ENCODE measurements around the gene SETMAR. TPM values are rescaled to one million over a fixed set of nuclear protein-coding genes. Genes with fewer than 3 reads are reported as not detected.

SETMAR gene
- polyA plus RNA-seq, 1 donor (not counting 4 experiments of a cell fraction or from before 2014, with no cell fraction given) = 12.7 TPM

DNA sequence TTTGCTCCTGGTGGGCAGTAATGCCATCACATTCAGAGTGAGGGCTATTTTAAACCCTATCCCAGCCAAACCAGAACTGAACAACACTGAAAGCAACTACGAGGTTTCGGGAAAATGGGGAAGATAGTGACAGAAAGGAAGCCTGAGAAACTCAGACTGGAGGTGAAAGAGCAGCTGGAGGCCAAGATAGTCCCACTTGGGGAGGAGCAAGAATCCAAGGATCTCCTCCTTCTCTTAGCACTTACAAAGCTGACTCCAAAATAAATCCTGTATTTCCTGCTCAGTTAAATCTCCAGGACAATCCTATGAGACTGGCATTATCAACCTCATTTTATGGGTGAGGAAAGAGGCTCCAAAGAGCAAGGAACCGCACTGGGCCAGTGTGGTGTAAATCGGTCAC is 14.1 kb upstream of the SETMAR start:
- no peaks in the 10 kb centered on the region for H4K20me1 ChIP-seq (ENCODE audit: control insufficient read depth, extremely low read depth, insufficient read depth, low read length)
- no peaks in the 10 kb centered on the region for H3K79me2 ChIP-seq (ENCODE audit: control insufficient read depth, insufficient read depth, low read length)
- H3K27ac ChIP-seq (ENCODE audit: control insufficient read depth, insufficient read depth, low read length) = no peak overlapping the region
- no peak overlapping the region for H3K4me2 ChIP-seq (ENCODE audit: control insufficient read depth, extremely low read depth, insufficient read depth, low read depth, low read length)
- no peak for TF ChIP-seq EZH2 (IDR thresholded peaks at IDR 0.05; ENCODE audit: low read length)
- TF ChIP-seq, protein P1, sequence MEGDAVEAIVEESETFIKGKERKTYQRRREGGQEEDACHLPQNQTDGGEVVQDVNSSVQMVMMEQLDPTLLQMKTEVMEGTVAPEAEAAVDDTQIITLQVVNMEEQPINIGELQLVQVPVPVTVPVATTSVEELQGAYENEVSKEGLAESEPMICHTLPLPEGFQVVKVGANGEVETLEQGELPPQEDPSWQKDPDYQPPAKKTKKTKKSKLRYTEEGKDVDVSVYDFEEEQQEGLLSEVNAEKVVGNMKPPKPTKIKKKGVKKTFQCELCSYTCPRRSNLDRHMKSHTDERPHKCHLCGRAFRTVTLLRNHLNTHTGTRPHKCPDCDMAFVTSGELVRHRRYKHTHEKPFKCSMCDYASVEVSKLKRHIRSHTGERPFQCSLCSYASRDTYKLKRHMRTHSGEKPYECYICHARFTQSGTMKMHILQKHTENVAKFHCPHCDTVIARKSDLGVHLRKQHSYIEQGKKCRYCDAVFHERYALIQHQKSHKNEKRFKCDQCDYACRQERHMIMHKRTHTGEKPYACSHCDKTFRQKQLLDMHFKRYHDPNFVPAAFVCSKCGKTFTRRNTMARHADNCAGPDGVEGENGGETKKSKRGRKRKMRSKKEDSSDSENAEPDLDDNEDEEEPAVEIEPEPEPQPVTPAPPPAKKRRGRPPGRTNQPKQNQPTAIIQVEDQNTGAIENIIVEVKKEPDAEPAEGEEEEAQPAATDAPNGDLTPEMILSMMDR (optimal IDR thresholded peaks at IDR 0.05 in 1 of 3, IDR thresholded peaks at IDR 0.05 in 1 of 3, conservative IDR thresholded peaks at IDR 0.05 in 1 of 3; ENCODE audit: extremely low read depth in 1 of 3, insufficient read depth in 2 of 3, low read length in 3 of 3) = no peak
- no peaks in the 10 kb centered on the region for H3K9me1 ChIP-seq (ENCODE audit: control insufficient read depth, extremely low read depth, insufficient read depth, low read length)
- dilution Hi-C loops (cut with MboI; ENCODE audit: extremely low pct_ligation_motif_present, low sequenced_read_pairs) = loop anchor here (25.0 kb wide), 1 partner anchor 1077 kb away; no protein-coding TSS in a partner anchor
- no peaks in the 10 kb centered on the region for H3K4me1 ChIP-seq (ENCODE audit: control insufficient read depth, extremely low read depth, insufficient read depth, low read length)
- DNase-seq (ENCODE audit: low read depth, low spot score) (no peak), FAIRE-seq (no peak)
- no peaks in the 10 kb centered on the region for H3K9me3 ChIP-seq (ENCODE audit: control insufficient read depth, low read depth, low read length)
- no peak overlapping the region for H2AFZ ChIP-seq (ENCODE audit: control insufficient read depth, low read length)
- H3K36me3 ChIP-seq (ENCODE audit: control insufficient read depth in 2 of 2, extremely low read depth in 1 of 2, insufficient read depth in 2 of 2, low read length in 2 of 2) = no peaks in the 10 kb centered on the region
- H3K4me3 ChIP-seq (ENCODE audit: control insufficient read depth in 2 of 3, extremely low read depth in 1 of 3, insufficient read depth in 2 of 3, low read depth in 1 of 3, low read length in 3 of 3) = no peak overlapping the region
- H3K9ac ChIP-seq (ENCODE audit: control insufficient read depth, extremely low read depth, insufficient read depth, low read length) = no peak overlapping the region
- H3K27me3 ChIP-seq (ENCODE audit: control insufficient read depth, extremely low read depth, insufficient read depth, low read length) = no peaks in the 10 kb centered on the region

DNA sequence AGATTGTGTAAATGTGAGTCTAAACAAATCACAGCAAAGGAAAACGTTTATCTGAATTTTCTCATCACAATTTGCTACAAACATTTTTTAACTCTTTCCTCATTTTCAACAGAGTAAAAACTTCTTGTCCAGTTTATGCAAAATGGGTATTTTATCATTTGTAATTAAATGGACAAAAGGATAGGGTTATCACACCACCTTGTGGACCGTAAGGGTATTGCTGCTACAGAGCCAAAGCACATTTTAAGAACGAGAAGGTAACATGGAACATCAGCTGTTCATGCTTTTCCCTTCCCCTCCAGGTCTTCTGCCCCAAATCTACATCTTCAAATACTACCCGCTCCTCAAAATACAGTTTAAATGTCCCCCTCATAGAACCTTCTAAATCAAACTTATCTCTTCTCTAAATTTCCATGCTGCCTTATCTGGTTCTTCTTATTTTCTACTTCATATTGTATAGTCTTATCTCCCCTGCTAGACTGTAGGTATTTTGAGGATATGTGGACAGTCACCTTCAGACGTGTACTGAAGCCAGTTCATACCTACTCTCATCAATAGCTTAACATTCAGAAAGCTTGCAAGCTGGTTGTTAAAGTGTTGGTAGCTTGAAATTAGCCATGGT is 12.8 kb upstream of the SETMAR start:
- Histone ChIP-seq H3K36me3 (ENCODE audit: control insufficient read depth in 2 of 2, extremely low read depth in 1 of 2, insufficient read depth in 2 of 2, low read length in 2 of 2) (no peaks in the 10 kb centered on the region), H3K79me2 (ENCODE audit: control insufficient read depth, insufficient read depth, low read length) (no peaks in the 10 kb centered on the region), H3K27ac (ENCODE audit: control insufficient read depth, insufficient read depth, low read length) (no peak overlapping the region), H4K20me1 (ENCODE audit: control insufficient read depth, extremely low read depth, insufficient read depth, low read length) (no peaks in the 10 kb centered on the region), H3K4me2 (ENCODE audit: control insufficient read depth, extremely low read depth, insufficient read depth, low read depth, low read length) (no peak overlapping the region), H2AFZ (ENCODE audit: control insufficient read depth, low read length) (no peak overlapping the region), H3K27me3 (ENCODE audit: control insufficient read depth, extremely low read depth, insufficient read depth, low read length) (no peaks in the 10 kb centered on the region), H3K4me1 (ENCODE audit: control insufficient read depth, extremely low read depth, insufficient read depth, low read length) (no peaks in the 10 kb centered on the region), H3K9ac (ENCODE audit: control insufficient read depth, extremely low read depth, insufficient read depth, low read length) (no peak overlapping the region), H3K9me1 (ENCODE audit: control insufficient read depth, extremely low read depth, insufficient read depth, low read length) (no peaks in the 10 kb centered on the region), H3K9me3 (ENCODE audit: control insufficient read depth, low read depth, low read length) (no peaks in the 10 kb centered on the region), H3K4me3 (ENCODE audit: control insufficient read depth in 2 of 3, extremely low read depth in 1 of 3, insufficient read depth in 2 of 3, low read depth in 1 of 3, low read length in 3 of 3) (no peak overlapping the region)
- FAIRE-seq (peak; percentile 90), DNase-seq (ENCODE audit: low read depth, low spot score) (no peak)
- no peak for TF ChIP-seq EZH2 (IDR thresholded peaks at IDR 0.05; ENCODE audit: low read length)
- TF ChIP-seq, protein P1 (optimal IDR thresholded peaks at IDR 0.05 in 1 of 3, IDR thresholded peaks at IDR 0.05 in 1 of 3, conservative IDR thresholded peaks at IDR 0.05 in 1 of 3; ENCODE audit: extremely low read depth in 1 of 3, insufficient read depth in 2 of 3, low read length in 3 of 3) = peak; percentile 66 to 86 (median 78)
- dilution Hi-C loops (cut with MboI; ENCODE audit: extremely low pct_ligation_motif_present, low sequenced_read_pairs) = loop anchor here (25.0 kb wide), 1 partner anchor 1078 kb away; no protein-coding TSS in a partner anchor

Data from keratinocyte (primary cell).